GM19395 (cell line): Measurements from ENCODE around the gene MROH2B.

Experiments used
- ATAC-seq: cut with Tn5 transposase; IDR thresholded peaks from one replicate; pipeline ENCODE4 v1.9.1; 2021; ENCODE audit warnings: mild to moderate bottlenecking, moderate library complexity; ENCODE audit not compliant: unreplicated experiment

MROH2B gene

GRCh38 chr5:41071242-41071641 lies at the start of gene MROH2B:
MROH2B (minus strand) TSS chr5:41071342; CDS start chr5:41070852, 490 bp downstream.
- no peak for ATAC-seq

- no peak for ATAC-seq
Observed at GRCh38 chr5:41120600-41120999, 49.5 kb upstream of the MROH2B start.

- no peak for ATAC-seq
Observed at GRCh38 chr5:41118177-41118576, 47.0 kb upstream of the MROH2B start.

- ATAC-seq: no peak
Observed at GRCh38 chr5:41115281-41115680, 44.1 kb upstream of the MROH2B start.

GRCh38 chr5:41112486-41113455 lies 41.6 kb upstream of the MROH2B start:
- ATAC-seq: no peak

- no peak for ATAC-seq
Observed at GRCh38 chr5:41109186-41109585, 38.0 kb upstream of the MROH2B start.

- no peak for ATAC-seq
Observed at GRCh38 chr5:41102341-41102740, 31.2 kb upstream of the MROH2B start.

- ATAC-seq: no peak
Observed at GRCh38 chr5:41097642-41098041, 26.5 kb upstream of the MROH2B start.

GRCh38 chr5:41095324-41096101 lies 24.4 kb upstream of the MROH2B start:
- ATAC-seq: no peak

GRCh38 chr5:41094871-41095270 lies 23.7 kb upstream of the MROH2B start:
- no peak for ATAC-seq

- ATAC-seq: no peak
Observed at GRCh38 chr5:41093803-41094202, 22.7 kb upstream of the MROH2B start.

- ATAC-seq: no peak
Observed at GRCh38 chr5:41087461-41087860, 16.3 kb upstream of the MROH2B start.

- no peak for ATAC-seq
Observed at GRCh38 chr5:41083306-41083705, 12.2 kb upstream of the MROH2B start.

- ATAC-seq: no peak
Observed at GRCh38 chr5:41071975-41072374, 833 bp upstream of the MROH2B start.

GRCh38 chr5:41067714-41068568 lies 3.2 kb downstream of the MROH2B start:
- ATAC-seq: no peak

- ATAC-seq: no peak
Observed at GRCh38 chr5:41065691-41066335, 5.3 kb downstream of the MROH2B start.

GRCh38 chr5:41057940-41058339 lies 13.2 kb downstream of the MROH2B start:
- ATAC-seq: no peak

- ATAC-seq: no peak
Observed at GRCh38 chr5:41057231-41057630, 13.9 kb downstream of the MROH2B start.

GRCh38 chr5:41048986-41049385 lies 22.2 kb downstream of the MROH2B start:
- ATAC-seq: peak; percentile 50

- no peak for ATAC-seq
Observed at GRCh38 chr5:41043109-41043747, 27.9 kb downstream of the MROH2B start.
